ENCODE results near the gene LTBP1.
"Not testable (repeated sequence)": the region's sequence is repeated elsewhere in the genome, so short reads cannot be mapped to it uniquely, and the experiment has no call there.

The LTBP1 gene

DNA sequence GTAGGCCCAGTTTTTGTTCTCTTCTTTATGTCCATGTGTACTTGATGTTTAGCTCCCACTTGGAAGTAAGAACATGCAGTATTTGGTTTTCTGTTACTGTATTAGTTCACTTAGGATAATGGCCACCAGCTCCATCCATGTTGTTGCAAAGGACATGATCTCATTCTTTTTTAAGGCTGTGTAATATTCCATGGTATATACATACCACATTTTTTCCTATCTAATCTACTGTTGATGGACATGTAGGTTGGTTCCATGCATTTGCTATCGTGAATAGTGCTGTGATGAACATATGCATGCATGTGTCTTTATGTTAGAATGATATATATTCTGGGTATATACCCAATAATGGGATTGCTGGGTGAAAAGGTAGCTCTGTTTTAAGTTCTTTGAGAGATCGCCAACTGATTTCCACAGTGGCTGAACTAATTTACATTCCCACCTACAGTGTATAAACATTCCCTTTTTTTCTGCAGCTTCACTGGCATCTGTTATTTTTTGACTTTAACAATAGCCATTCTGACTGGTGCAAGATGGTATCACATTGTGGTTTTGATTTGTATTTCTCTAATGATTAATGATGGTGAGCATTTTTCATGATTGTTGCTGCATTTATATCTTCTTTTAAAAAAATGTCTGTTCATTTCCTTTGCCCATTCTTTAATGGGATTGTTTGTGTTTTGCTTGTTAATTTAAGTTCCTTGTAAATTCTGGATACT is 22.9 kb downstream of the LTBP1 start:
- H3K27me3 ChIP-seq (ENCODE audit: insufficient read depth, poor library complexity, severe bottlenecking), result peaks cover 3% of the 10 kb centered on the region
- no peak overlapping the region for H3K27ac ChIP-seq (replicated peaks)
- DNase-seq (ENCODE audit: low read depth in 1 of 2, low spot score in 1 of 2), result no peak
- no peak overlapping the region for H3K4me3 ChIP-seq (replicated peaks; ENCODE audit: insufficient read depth, low read length)
- TF ChIP-seq, protein P1, sequence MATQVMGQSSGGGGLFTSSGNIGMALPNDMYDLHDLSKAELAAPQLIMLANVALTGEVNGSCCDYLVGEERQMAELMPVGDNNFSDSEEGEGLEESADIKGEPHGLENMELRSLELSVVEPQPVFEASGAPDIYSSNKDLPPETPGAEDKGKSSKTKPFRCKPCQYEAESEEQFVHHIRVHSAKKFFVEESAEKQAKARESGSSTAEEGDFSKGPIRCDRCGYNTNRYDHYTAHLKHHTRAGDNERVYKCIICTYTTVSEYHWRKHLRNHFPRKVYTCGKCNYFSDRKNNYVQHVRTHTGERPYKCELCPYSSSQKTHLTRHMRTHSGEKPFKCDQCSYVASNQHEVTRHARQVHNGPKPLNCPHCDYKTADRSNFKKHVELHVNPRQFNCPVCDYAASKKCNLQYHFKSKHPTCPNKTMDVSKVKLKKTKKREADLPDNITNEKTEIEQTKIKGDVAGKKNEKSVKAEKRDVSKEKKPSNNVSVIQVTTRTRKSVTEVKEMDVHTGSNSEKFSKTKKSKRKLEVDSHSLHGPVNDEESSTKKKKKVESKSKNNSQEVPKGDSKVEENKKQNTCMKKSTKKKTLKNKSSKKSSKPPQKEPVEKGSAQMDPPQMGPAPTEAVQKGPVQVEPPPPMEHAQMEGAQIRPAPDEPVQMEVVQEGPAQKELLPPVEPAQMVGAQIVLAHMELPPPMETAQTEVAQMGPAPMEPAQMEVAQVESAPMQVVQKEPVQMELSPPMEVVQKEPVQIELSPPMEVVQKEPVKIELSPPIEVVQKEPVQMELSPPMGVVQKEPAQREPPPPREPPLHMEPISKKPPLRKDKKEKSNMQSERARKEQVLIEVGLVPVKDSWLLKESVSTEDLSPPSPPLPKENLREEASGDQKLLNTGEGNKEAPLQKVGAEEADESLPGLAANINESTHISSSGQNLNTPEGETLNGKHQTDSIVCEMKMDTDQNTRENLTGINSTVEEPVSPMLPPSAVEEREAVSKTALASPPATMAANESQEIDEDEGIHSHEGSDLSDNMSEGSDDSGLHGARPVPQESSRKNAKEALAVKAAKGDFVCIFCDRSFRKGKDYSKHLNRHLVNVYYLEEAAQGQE (IDR thresholded peaks at IDR 0.05; ENCODE audit: insufficient replicate concordance, low read depth), result no peak
- TF ChIP-seq POLR2AphosphoS5 (IDR thresholded peaks at IDR 0.05; ENCODE audit: low read depth) (no peak), GABPA (IDR thresholded peaks at IDR 0.05; ENCODE audit: low read depth) (no peak), SPI1 (IDR thresholded peaks at IDR 0.05; ENCODE audit: borderline replicate concordance, low read depth) (no peak)
- TF ChIP-seq, protein P2, sequence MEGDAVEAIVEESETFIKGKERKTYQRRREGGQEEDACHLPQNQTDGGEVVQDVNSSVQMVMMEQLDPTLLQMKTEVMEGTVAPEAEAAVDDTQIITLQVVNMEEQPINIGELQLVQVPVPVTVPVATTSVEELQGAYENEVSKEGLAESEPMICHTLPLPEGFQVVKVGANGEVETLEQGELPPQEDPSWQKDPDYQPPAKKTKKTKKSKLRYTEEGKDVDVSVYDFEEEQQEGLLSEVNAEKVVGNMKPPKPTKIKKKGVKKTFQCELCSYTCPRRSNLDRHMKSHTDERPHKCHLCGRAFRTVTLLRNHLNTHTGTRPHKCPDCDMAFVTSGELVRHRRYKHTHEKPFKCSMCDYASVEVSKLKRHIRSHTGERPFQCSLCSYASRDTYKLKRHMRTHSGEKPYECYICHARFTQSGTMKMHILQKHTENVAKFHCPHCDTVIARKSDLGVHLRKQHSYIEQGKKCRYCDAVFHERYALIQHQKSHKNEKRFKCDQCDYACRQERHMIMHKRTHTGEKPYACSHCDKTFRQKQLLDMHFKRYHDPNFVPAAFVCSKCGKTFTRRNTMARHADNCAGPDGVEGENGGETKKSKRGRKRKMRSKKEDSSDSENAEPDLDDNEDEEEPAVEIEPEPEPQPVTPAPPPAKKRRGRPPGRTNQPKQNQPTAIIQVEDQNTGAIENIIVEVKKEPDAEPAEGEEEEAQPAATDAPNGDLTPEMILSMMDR (IDR thresholded peaks at IDR 0.05; ENCODE audit: insufficient read depth, low read length), result no peak

DNA sequence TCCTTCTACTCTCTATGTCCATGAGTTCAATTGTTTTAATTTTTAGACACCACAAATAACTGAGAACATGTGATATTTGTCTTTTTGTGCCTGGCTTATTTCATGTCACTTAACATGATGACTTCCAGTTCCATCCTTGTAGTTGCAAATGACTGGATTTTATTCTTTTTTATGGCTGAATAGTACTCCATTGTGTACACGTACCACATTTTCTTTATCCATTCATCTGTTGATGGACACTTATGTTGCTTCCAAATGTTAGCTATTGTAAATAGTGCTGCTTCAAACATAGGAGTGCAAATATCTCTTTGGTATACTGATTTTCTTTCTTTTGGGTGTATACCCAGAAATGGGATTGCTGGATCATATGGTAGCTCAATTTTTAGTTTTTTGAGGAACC is 27.0 kb downstream of the LTBP1 start:
- H3K4me3 ChIP-seq (replicated peaks; ENCODE audit: insufficient read depth, low read length); H3K27me3 ChIP-seq (ENCODE audit: insufficient read depth, poor library complexity, severe bottlenecking); DNase-seq (ENCODE audit: low read depth in 1 of 2, low spot score in 1 of 2); H3K27ac ChIP-seq (replicated peaks): not testable (repeated sequence)

DNA sequence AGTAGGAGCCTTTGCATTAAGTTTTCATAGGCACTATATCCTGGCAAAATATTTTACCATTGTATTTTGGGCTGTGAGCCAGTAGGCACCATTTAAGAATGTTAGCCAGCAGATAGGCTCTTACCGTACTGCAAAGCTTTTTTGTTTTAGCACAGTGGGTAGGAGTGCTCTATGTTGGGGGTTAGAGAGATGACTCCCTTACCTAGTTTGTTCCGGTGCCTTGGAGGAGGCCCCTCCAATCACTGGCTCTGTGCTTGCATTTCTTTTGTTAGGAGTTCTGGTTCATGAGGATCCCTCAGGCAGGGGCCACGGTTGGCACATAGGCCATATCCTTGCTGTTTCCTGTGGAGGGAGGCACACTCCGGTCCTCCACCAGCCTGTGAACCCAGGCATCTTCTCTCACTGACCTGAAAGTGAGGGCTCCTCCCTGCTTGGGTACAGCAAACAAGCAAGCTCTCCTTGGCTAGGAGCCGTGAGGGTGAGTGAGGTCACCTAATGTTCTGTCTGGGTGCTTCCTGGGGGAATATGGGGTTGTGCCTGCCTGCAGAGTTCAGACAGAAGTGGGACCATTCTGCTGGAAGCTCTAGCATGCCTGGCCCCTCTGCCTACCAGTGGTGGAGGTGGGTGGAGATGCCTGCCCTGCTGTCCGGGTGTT is 29.8 kb downstream of the LTBP1 start:
- DNase-seq (ENCODE audit: low read depth in 1 of 2, low spot score in 1 of 2), result no peak
- no peak overlapping the region for H3K27ac ChIP-seq (replicated peaks)
- no peak overlapping the region for H3K4me3 ChIP-seq (replicated peaks; ENCODE audit: insufficient read depth, low read length)
- TF ChIP-seq GABPA (IDR thresholded peaks at IDR 0.05; ENCODE audit: low read depth) (no peak), SPI1 (IDR thresholded peaks at IDR 0.05; ENCODE audit: borderline replicate concordance, low read depth) (no peak), POLR2AphosphoS5 (IDR thresholded peaks at IDR 0.05; ENCODE audit: low read depth) (no peak)
- TF ChIP-seq, protein P2 (IDR thresholded peaks at IDR 0.05; ENCODE audit: insufficient read depth, low read length), result no peak
- TF ChIP-seq, protein P1 (IDR thresholded peaks at IDR 0.05; ENCODE audit: insufficient replicate concordance, low read depth), result no peak
- no peaks in the 10 kb centered on the region for H3K27me3 ChIP-seq (ENCODE audit: insufficient read depth, poor library complexity, severe bottlenecking)

DNA sequence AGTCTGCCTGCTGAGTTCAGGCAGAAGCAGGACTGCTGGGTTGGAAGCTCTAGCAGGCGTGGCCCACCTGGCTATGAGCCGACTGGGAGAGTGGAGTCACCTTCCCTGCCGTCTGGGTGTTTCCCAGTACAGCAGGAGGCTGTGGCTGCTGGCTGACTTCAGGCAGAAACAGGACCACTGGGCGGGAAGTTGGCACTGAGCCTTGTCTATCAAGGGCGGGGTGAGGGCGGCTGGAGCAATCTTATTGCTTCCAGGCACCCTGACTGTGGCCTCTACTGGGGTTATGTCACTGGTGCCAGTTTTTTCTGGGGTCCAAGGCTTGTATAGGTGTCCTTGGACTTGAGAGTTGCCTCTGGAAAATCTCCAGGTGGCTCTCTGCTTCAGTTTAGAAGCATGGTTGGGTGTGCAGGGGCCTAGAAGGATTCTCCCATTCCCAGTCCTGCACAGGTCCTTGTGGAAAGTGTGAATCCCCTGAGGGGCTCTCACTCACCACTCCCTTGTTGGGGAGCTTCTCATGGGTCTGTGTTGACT is 30.5 kb downstream of the LTBP1 start:
- no peak for DNase-seq (ENCODE audit: low read depth in 1 of 2, low spot score in 1 of 2)
- TF ChIP-seq POLR2AphosphoS5 (IDR thresholded peaks at IDR 0.05; ENCODE audit: low read depth) (no peak), GABPA (IDR thresholded peaks at IDR 0.05; ENCODE audit: low read depth) (no peak), SPI1 (IDR thresholded peaks at IDR 0.05; ENCODE audit: borderline replicate concordance, low read depth) (no peak)
- TF ChIP-seq, protein P1 (IDR thresholded peaks at IDR 0.05; ENCODE audit: insufficient replicate concordance, low read depth), result no peak
- TF ChIP-seq, protein P2 (IDR thresholded peaks at IDR 0.05; ENCODE audit: insufficient read depth, low read length), result no peak
- Histone ChIP-seq H3K4me3 (replicated peaks; ENCODE audit: insufficient read depth, low read length) (no peak overlapping the region), H3K27me3 (ENCODE audit: insufficient read depth, poor library complexity, severe bottlenecking) (no peaks in the 10 kb centered on the region), H3K27ac (replicated peaks) (no peak overlapping the region)

Measured in HL-60 (cell line).